ENCODE measurements around the gene CACNB1.

The CACNB1 gene

GRCh38 chr17:39197380-39198185 lies at the start of gene CACNB1:
CACNB1 (minus strand) TSS chr17:39197669; CDS start chr17:39197495, 174 bp downstream.
- peak; percentile 26 for DNase-seq

- no peak for DNase-seq
These were observed 48.8 kb upstream of the CACNB1 start for GRCh38 chr17:39246274-39246673.

DNA sequence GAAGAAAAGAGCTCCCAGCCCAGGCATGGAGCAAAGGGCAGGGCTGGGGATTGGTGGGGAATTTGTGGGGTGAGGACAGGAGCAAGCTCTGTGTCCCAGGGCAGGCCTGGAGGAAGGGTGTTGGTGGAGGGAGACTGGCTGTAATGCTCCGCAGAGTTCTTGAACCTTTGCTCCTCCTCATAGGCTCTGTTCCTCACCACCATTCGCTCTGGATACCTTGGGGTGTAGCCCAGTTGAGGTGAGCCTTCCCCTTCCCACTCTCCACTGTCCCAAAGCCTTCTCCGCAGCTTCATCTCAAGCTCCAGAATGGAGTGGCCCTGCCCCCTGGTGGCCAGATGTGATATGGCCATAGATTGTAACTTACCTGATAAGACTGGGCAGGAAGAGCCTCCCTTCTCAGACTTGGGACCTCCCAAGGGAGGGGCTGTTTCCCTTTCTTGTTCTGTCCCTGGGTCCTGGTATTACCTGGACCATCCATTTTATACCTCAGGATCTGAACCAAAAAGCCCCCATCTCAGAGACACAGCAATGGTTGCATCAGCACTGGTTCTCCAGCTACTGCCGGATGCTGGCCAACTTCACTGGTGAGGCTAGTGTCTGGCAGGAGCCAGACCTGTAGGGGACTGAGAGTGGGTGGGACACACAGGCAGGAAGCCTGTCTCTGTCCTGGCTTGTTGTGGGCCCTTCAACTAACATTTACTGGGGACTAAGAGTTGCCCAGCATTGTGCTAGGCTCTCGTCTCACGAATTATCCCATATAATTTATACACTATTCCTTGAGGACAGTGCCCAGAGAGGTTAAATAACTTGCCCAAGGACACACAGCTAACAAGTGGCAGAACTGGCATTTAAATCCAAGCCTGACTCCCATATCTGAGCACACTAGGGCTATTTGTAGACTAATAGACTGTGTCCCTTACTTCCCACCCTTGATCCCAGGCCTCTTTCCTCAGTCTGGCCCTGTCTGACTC lies 47.4 kb upstream of the CACNB1 start:
- DNase-seq, result peak; percentile 49

DNA sequence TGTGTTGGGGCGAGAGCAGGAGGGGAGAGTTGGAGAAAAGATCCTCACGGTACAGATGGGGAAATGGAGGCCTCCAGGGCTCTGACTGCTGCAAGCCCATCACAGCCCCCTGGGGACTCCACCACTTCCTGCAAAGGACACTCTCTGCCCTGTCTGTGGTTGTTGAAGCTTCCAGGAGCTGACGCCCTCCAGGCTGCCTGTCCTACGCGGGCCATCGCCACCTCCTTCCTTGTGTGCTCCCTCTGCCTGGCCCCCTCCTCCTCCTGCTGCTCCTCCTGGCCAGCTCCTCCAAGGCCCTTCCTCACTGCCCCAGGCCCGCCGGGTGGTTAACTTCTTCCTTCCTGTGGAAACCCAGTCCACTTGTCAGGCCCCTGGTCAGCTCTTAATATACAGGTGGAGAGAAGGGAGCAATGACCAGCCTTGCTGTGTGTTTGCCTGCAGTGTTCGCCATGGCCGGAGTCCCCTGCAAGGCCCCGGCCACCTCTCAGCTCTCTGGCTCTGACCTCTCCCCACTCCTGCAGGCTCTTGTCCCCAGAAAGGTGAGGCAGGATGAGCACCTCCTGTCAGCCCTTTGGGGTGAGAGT lies 46.6 kb upstream of the CACNB1 start:
- DNase-seq, result no peak

- DNase-seq, result no peak
These were observed 45.7 kb upstream of the CACNB1 start for GRCh38 chr17:39243155-39243554.

- no peak for DNase-seq
These were observed 43.2 kb upstream of the CACNB1 start for GRCh38 chr17:39240631-39241030.

DNA sequence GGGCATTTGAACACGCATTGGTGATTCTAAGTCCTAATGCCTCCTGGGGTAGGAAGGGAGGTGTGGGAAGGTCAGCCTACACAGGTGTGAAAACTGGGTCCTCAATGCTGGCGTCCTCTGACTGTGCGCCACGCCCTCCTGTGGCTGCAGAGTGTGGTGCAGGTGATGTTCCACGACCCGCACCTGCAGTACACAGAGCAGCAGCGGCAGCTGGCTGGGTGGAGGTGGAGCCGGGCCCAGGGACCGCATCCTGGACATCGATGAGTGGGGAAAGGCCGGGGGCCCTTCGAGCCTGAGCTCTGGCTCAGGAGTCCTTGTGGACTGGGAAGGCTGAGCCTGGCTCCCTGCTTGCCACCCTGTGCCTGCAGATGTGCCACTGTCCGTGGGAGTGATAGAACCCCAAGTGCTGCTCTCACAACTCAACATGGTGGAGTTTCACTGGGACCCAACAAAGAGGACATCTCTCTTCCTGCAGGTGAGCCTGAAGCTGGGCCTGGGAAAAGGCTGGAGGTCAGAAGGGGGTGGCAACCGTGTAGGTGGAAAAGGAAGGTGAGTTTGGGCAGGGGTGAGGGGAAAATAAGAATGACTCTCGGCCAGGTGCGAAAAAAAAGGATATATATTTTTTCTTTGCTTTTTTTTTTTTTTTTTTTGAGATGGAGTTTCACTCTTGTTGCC lies 42.3 kb upstream of the CACNB1 start:
- peak; percentile 47 for DNase-seq

- peak; percentile 65 for DNase-seq
These were observed 41.0 kb upstream of the CACNB1 start for GRCh38 chr17:39238311-39238972.

DNA sequence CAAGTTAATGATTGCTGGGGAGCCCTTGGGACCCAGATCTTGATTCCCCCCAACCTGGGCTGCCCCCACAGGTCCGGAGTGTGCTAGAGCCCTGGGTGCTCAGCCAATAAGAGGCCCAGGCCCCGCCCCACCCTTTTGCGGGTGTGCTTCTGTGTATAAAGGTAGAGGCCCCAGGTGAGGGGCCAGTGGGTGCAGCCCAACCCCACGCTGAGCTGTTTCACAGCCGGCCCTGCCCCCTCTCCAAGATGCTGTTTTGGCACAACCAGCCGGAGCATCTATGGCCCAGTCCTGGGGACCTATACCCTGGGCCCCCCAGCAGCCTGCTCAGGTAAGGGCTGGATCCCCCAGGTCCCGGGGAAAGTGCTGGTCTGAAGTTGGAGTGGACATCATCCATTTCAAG lies 40.1 kb upstream of the CACNB1 start:
- DNase-seq, result no peak

GRCh38 chr17:39236981-39237441 lies 39.5 kb upstream of the CACNB1 start:
- DNase-seq, result peak; percentile 39

DNA sequence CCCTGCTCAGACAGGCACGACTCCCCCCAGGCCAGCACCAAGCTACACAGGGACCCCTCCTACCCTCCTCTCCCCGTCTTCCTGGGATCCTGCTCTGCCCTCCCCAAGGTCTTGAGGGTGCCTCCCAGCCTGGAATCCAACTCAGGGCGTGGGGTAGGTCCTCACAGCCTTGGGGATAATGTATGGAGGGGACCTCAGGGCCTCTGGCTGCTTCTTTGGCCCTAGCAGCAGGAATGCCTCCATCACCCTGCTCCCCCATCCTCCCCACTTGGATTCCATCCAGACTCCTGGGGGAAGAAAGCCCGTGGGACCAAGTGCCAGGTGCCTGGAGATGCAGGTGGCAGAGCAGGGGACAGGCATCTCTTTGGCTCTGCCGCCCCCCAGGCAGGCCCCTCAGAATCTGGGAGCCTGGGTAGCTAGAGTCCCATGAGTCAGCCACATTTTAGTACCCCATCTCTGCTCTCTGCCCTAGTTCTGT lies 39.0 kb upstream of the CACNB1 start:
- no peak for DNase-seq

DNA sequence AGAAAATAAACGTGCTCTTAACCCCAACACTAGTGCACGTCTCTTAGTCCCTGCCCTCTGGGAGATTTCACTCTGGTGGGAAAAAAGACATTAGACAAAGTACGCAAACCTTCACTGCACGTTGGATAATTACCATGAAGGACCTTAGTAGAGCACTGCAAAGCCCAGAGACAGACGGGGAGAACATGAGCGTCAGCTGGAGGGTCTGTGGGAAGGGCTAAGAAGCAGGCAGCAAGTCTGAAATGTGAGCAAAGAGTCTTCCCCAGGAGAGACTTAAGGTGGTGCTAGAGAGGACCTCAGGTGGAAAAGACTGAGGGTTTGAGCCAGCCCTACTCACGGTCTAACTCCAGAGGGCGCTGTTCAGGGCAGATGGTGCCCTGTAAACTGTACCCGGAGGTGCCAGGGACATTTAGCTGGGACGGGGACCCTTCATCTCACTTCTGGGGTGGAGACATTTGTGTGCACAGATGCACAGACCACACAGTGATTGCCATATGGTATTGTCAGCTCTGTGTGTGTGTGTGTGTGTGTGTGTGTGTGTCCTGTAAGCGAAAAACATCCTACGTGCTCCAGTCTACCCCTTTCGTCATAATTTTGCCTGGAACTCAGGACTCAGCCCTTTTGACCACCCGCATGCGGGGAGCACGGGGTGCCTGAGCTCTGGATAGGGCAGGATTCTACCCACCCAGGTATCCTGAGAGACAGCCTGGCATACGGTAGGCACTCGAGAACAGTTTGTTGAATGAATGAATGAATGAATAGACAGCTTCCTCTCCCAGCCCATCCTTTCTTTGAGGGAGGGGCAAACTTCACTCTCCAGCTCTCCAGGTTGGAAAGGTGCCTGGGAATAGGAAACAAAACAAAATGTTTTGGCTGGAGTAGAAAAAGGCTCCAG lies 38.3 kb upstream of the CACNB1 start:
- peak; percentile 67 for DNase-seq

- DNase-seq, result no peak
These were observed 34.4 kb upstream of the CACNB1 start for GRCh38 chr17:39231591-39232551.

DNA sequence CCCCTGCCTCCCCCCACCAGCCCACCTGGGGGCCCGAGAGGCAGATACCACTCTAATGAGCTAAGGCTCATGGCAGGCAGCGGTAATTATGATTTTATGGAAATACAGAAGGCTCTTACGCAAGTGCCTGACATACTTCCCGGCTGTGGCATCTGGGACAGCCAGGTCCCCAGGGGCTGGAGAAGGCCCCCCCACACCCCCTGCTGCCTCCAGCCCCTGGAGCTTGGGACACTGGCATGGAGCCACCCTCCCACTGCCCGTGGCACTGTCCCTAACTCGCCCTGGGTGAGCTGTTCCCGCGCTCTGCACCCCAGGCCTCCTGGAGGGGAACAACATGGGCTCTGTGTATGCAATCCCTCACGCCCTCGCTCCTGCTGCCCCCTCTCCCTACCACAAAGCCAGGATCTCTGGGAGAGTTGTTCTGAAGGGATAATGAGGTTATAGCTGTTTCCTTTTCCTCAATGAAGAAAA lies 33.7 kb upstream of the CACNB1 start:
- no peak for DNase-seq

DNA sequence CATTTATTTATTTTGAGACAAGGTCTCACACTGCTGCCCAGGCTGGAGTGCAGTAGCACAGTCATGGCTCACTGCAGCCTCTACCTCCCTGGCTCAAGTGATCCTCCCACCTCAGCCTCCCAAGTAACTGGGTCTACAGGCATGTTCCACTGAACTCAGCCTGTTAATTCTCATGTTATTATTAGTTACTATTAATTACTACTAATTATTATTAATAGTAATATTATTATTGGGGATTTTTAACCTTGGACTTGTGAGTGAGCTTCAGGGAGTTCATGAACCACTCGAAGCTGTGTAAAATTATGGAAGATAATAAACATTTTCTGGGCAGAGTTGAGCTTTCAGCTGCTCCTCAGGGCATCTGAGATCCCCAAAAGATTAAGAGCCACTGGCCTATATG lies 32.9 kb upstream of the CACNB1 start:
- DNase-seq, result no peak

DNA sequence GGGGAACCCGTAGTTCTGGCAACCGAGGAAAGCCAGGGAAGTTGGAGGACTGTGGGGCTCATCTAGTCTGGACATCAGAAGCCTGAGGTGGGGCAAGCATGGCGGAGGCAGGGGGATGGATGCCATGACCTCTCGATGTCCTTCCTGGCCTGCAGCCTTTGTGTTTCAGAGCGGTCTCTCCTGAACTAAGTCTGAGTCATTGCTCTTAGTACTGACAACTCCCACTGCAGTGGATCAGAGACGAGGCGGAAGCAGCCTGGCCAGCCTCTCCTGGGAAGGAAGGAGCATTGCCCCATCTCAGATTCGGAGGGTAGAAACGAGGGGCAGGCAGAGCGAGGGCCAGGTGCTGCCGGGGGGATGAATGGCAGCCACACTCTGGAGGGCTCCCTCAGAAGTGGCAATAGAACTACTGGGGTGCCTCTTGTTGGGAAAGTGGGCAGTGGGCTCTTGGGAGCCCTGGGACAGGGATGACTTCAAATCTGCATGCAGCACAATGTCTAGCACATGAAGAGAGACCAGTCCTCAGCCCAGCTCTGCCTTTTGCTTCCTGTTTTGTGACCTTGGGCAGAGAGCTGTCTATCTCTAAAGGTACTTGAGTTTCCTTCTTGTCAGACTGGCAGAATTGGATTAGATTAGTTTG lies 31.9 kb upstream of the CACNB1 start:
- DNase-seq, result no peak

GRCh38 chr17:39227364-39227919 lies 30.0 kb upstream of the CACNB1 start:
- no peak for DNase-seq

DNA sequence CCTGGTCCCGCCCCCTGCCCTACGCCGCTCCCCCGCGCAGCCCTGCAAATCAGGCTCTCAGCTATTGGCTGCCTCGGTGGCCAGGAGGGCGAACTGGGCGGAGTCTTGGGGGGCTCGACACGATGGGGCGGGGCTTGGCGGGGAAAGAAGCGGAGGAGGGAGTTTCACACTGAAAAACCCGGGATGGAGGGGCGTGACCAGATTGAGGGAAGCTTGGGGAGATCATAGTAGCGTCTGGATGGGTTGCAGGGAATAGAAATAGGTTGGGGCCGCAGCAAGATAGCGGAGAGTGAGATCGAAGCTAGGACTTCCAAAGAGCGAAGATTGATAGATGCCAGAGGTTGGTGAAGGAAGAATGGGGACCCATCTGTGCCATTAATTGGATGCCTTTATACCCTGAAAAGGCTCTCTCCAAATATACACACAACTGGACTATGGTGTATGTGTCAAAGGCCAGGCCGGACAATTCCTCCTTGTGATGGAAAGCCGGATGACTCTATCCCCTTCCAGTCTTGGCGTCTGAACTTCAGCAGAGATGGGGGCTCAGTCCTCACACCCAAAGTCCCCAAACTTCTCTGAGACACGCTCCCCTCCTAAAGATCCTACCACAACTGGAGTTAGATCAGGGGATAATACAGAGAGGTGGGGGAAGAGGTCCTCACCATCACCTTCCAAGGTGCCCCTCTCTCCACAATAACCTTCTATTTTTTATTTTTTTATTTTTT lies 28.7 kb upstream of the CACNB1 start:
- peak; percentile 36 for DNase-seq
